CD4-positive, alpha-beta T cell treated with Interleukin-15 for 1 hour (primary cell): ENCODE results near the gene MATN1.

Experiments
- DNase-seq: peaks from one replicate; pipeline ENCODE4 v3.0.0-alpha.2; 2020

Gene MATN1

DNA sequence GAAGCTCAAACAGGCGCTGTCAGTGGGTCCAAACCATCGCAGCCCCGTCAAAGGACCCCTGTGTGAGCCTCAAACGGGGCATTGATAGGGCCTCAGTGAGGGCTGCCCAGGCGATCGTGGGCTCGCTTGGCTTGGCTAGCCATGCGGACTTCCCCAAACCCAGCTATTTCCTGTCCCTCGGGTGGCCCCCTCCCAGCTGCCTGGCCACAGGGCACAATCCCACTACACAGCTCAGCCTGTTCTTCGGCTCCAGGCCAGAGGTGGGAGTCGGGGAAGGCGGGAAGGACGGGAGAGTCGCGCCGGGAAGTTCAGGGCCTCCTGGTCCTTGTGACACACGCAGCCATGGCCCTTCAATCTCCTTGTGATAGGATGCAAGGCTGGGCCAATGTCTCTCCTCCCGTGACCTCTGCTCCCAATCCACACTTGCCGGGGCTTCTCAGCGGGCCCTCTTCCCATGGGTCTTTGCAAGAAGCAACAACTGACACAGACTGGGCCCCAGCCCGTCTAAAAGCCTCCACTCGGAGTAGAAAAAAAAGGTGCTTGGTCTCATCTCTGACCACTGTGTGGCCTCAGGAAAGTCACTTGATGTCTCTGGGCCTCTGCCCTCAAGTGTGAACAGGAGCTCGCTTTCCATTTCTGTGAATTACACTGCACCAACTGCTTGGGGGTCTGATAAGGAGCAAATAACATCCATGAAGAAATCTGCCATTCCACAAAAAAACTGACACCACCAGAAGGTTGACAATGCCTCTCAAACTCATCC is 7.1 kb upstream of the MATN1 start:
- no peak for DNase-seq

DNA sequence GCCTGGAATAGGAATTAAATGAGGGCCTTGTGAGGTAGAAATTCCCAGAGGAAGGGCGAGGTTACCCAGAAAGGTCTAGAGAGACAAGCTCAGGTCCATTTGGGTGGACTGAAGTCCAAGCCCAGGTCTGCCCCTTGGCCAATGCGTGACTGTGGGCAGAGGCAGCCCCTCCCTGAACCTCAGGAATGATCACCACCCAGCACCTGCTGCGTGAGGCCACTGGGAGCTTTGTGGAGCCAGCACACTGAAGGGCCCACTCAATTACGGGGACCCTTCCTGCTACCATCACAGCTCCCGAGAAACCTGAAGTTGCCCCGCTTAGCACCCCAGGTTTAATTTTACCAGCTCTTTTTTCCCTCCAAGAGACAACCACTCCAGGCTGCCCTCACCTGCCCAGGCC is 6.5 kb upstream of the MATN1 start:
- no peak for DNase-seq

DNA sequence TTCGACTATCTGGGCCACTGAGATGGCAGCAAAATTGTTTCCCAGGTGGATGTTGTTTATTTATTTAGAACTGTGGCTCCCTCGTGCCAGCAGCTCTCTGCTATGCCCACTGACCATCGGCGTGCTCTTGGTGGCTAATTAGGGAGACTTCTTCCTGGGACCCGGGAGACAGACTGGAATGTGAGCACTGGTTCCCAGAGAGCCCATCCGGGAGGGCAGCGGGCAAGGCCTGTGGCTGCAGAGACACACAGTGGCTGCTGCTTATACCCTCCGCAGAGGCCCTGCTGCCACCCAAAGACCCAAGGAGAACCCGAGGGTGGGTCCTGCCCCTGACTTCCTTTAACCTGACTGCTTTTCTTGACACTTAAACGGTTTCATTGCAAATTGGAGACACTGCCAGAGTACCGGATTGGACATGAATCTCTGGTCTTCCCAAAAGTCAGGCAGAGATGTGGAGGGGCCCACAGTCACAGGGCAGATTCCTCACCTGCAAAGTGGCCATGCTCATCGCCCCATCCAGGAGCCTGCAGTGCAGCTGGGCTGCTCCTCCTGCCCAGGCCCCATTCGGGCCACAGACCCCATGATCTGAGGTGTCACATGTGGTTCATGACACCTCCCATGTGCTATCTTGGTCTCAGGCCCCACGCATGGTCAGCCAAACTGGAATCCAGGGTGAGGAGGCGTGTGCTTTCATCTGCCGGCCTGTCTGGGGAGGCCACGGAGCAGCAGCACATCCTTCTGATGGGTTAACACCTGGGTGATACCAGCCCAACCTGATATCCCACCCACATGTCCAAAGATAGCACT is 5.7 kb upstream of the MATN1 start:
- DNase-seq: no peak

DNA sequence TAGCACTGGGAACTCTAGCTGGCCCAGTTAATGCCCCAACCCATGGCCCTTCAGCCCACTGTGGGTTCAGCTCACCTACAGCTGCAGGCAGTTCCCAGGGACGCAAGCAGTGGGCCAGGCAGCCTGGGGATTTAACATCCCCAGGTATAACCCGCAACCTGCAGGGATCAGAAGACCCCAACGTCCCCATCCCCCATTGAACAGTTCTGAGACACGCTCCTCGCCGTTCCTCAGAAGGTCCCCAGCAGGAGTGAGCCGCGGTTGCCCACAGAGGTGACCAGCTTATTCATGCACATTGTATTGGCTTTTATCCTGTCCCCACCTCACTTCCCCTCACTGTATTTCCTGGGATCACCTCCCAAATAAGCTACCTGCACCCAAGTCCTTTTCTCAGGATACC is 5.0 kb upstream of the MATN1 start:
- no peak for DNase-seq

GRCh38 chr1:30727824-30728223 is 4.4 kb upstream of the MATN1 start:
- no peak for DNase-seq

DNA sequence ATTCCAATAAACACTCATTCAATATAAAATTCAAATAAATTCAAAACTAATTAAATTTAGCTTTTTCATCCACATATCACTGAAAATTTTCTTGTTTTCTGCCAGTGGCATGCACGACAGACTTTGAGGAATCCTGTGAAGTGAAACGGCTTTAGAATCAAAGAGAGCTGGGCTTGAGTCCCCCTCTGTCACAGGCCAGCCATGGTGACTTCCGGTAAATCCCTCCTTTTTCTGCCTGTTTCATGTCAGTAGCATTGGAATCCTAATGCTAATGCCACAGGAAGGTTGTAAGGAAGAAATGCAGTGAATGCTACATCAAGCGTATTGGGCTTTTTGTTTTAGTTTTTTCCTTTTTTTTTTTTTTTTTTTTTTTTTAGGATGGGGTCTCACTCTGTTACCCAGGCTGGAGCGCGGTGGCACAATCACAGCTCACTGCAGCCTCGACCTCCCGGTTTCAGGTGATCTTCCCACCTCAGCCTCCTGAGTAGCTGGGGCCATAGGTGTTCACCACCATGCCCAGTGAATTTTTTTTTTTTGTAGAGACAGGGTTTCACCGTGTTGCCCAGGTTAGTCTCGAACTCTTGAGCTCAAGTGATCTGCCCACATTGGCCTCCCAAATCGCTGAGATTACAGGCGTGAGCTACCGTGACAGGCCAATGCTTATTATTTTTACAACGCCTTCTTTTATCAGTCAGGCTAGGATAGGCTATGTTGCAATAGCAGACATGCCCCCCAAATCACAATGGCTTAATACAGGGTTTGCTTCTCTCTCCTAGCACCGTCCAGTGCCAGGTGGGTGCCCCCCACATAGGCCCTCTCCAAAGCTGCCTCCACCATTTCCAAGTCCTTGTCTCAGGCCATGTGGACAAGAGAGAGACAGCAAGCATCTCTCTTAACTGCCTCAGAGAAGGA is 3.6 kb upstream of the MATN1 start:
- no peak for DNase-seq

- no peak for DNase-seq
Measured at GRCh38 chr1:30726236-30726635, 2.9 kb upstream of the MATN1 start.

DNA sequence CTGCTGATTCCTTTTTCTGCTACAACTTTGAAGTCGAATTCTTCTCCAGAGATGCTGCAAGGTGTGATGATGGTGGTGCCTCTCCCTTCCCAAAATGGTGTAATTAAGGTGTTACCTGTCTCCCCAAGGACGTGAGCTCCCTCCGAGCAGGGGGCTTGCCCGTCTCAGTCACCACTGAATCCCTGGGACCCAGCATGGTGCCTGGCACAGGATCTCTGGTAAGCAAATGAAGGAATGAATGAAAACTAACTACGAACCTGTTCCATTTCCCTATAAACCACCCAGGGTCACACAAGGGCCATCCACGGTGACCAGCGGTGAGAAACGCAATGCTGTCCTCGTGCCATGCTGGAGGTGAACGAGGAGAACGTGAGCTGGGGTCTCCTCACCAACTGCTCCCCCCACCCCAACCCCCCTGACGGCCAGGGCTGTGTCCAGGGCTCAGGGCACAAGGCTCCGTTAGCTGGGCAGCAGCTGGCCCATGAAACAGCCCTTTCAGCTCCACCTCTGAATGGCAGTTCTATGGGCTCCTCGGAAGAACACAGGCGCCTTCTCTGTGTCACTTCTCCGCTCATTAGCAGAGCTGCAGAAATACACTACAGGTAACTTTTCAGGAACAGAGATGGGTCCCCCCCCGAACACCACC is 2.2 kb upstream of the MATN1 start:
- no peak for DNase-seq

GRCh38 chr1:30724655-30725421 is 1.5 kb upstream of the MATN1 start:
- DNase-seq: no peak

- DNase-seq: no peak
Measured at GRCh38 chr1:30724175-30724574, 790 bp upstream of the MATN1 start.

DNA sequence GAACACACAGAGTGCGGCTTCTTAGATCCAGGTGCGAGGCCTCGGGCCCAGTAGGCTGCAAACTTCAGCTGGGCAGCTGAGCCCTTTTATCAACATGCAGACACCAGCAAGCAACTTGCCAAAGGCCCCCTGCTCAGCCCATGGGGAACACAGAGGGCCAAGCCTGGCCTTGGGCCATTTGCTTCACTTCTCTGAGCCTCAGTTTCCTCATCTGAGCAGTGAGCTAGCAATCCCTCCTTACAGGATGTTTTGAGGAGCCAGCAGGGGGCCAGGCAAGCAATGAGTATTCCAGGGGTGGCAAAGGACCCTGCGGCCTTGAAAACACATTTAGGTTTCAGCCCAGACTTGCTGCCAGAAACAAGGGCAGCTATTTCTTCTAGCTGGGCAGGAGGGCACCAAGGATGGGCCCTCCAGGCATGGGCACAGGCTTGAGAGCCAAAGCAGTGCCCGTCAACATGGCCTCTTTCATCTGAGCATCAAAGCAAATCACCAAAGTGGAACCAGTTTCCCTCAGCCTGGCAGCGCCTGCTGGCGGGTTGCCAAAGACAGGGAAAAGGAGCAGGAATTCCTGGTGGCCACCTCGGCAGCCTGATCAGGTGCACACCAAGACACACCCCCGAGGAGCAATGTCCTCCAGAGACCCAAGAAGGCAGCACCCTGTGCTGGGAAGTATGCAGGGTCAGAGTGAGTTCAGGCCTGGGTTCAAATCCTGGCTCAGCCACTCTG is 1.4 kb downstream of the MATN1 start:
- no peak for DNase-seq

DNA sequence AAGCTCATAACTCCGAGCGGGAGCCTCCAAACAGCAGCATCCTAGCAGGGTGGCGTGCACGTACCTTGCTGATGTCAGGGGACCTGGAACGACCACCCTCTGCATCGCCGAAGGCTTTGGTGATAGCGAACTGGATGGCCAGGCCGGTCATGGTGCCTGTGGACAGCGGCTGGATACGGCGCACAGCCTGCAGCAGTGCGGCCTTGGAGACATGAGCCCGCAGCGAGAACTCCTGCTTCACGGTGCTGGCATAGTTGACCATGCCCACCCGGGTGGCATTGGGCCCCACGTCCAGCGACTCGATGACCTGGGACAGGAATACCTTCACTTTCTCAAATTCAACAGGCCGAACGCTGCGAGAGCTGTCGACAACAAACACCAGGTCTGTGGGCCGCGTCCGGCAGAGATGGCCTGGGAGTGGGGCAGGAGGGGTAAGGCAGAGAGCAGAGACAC is 2.0 kb downstream of the MATN1 start:
- no peak for DNase-seq

- no peak for DNase-seq
Measured at GRCh38 chr1:30720271-30721223, 2.8 kb downstream of the MATN1 start.

DNA sequence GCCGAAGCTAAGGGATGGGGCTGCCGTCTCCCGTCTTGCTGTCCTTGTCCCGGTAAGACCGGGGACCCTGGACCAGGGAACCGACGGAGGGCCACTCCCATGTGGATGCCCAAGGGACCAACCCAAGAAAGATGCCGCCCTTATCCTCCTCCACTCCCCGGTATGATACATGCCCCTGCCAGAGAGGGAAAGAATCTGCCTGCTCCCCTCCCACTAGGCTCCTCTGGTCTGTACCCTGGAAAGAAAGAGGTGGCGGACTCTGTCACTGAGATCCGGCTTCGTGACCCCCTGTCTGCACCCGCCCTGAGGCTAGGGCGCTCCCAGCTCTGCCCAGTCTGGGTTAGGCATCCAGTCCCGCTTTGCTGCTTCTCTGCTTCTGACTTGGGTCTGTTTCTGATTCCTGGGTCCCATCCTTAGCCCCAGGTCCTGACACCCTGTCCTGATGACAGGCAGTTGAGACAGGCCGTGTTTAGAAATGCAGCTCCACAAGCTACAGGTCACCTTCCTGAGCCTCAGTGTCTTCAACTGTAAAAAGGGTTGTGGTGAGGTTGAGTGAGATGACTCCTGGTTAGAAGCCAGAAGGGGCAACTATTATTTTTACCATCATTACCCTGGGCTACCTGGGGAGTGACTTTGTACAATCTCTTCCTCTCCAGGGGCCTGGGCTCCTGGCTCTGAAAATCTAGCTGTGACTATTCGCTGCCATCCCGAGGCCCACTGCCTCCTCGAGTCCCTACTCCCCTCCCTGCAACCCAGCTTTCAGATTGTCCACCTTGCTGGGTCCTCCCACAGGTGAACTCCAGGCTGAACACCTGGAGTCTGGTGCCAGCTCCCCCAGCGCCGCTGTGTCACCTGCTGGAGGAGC is 3.7 kb downstream of the MATN1 start:
- DNase-seq: no peak

GRCh38 chr1:30718636-30719405 is 4.6 kb downstream of the MATN1 start:
- peak; percentile 98 for DNase-seq

DNA sequence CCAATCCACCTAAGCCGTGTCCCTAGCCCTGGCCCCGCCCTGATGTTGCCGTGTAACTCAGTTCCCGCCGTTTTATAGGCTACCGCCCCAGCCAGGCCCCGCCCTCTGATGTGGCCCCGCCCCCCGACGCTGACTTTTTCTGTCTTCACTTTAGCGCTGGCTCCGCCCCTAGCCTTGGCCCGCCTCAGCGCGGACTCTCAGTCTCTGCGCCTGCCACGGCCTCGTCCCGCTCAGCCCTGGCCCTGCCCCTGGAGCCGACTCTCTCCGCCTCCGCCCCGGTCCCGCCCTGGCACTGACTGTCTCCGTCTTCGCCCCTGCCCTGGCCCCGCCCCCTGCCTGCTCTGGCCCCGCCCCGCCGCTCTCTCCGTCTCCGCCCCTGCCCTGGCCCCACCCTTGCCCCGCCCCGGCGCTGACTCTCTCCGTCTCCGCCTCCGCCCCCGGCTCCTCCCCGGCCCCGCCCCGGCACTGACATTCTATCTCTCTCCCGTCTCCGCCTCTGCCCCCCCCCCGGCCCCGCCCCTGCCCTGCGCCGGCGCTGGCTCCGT is 5.2 kb downstream of the MATN1 start:
- peak; percentile 99 for DNase-seq

DNA sequence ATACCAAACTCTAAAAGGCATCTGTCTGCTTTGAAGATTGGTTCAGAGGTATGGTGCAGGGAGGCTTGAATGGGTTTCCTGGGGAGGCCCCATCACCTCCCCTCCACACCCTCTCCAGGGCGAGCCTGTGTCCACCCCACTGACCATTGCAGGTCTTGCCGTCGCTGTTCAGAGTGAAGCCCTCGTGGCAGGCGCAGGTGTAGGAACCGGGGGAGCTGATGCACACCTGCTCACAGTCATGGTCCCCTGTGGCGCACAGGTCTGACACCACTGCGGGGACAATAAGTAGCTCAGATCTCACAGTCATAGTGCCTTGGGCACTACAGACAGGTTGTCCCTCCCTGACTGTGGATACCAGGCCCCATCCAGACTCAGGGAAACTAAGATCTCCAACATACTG is 6.7 kb downstream of the MATN1 start:
- DNase-seq: no peak

GRCh38 chr1:30715886-30716285 is 7.5 kb downstream of the MATN1 start:
- no peak for DNase-seq
